HepG2 (cell line): ENCODE results near the gene DLAT. TPM values are rescaled to one million over a fixed set of nuclear protein-coding genes. Genes with fewer than 3 reads are reported as not detected.
A peak's percentile ranks its signal among the peaks of the same experiment; 100 is the strongest.

Source experiments
- CAMTA2 ChIP-seq: sonication (generic); formaldehyde crosslinking; IDR thresholded peaks from 2 replicates; pipeline ENCODE4 v1.4.0; 2020; ENCODE audit warnings: mild to moderate bottlenecking, missing genetic modification reagents, borderline replicate concordance
- JUNB ChIP-seq: sonication (generic); formaldehyde crosslinking; IDR thresholded peaks from 2 replicates; pipeline ENCODE4 v1.8.0; 2022; ENCODE audit warnings: missing genetic modification reagents, mild to moderate bottlenecking, borderline replicate concordance
- ZMAT3 ChIP-seq: sonication (generic); formaldehyde crosslinking; conservative IDR thresholded peaks from 2 replicates; pipeline ENCODE4 v1.7.0; 2021; ENCODE audit warnings: missing genetic modification reagents
- ZNF230 ChIP-seq: sonication (generic); formaldehyde crosslinking; IDR thresholded peaks from 2 replicates; pipeline ENCODE4 v1.4.0; 2020; ENCODE audit warnings: mild to moderate bottlenecking, missing genetic modification reagents
- ZNF260 ChIP-seq: sonication (generic); formaldehyde crosslinking; IDR thresholded peaks from 2 replicates; pipeline ENCODE4 v1.4.0; 2020; ENCODE audit warnings: missing genetic modification reagents, low read depth, mild to moderate bottlenecking, borderline replicate concordance
- polyA plus RNA-seq, 8 experiments: library from polyadenylated mRNA; depleted of rRNA in 3 of 8; stranded (reverse) in 7 of 8; unstranded in 1 of 8; fragments of >200 nt; fragmentation: Illumina TruSeq in 4 of 8; extraction: Trizol in 4 of 8; gene quantifications; 2 replicates each; pipeline versions ENCODE4 v1.2.1 to v1.2.3, GENCODE V29; 2011 to 2016; ENCODE audit warnings: low read depth in 4 of 8, missing spikeins in 1 of 8, mixed read lengths in 1 of 8; ENCODE audit not compliant: insufficient read depth in 1 of 8
- total RNA-seq, 5 experiments: library from RNA; depleted of rRNA; stranded (reverse); fragments of >200 nt; fragmentation: Illumina TruSeq; extraction: Trizol; gene quantifications; 2 replicates each; pipeline ENCODE4 v1.2.3, GENCODE V29; 2016; ENCODE audit warnings: low read depth in 1 of 5
- TF ChIP-seq, protein P1 (sequence below): sonication (generic); formaldehyde crosslinking; IDR thresholded peaks from 2 replicates; pipeline ENCODE4 v1.8.0; 2022; ENCODE audit warnings: mild to moderate bottlenecking, missing genetic modification reagents
- TF ChIP-seq, protein P2 (sequence below): sonication (generic); formaldehyde crosslinking; IDR thresholded peaks from 2 replicates; pipeline ENCODE4 v1.4.0; 2020; ENCODE audit warnings: mild to moderate bottlenecking, missing genetic modification reagents
- TF ChIP-seq, protein P3 (sequence below): sonication (generic); formaldehyde crosslinking; IDR thresholded peaks from 2 replicates; pipeline ENCODE4 v1.4.0; 2020; ENCODE audit warnings: missing genetic modification reagents

The DLAT gene
- total and polyA plus RNA-seq, 2 of the 13 experiments (the other 11 are each of a cell fraction or from before 2014, with no cell fraction given): 26.4 to 62.2 TPM

DNA sequence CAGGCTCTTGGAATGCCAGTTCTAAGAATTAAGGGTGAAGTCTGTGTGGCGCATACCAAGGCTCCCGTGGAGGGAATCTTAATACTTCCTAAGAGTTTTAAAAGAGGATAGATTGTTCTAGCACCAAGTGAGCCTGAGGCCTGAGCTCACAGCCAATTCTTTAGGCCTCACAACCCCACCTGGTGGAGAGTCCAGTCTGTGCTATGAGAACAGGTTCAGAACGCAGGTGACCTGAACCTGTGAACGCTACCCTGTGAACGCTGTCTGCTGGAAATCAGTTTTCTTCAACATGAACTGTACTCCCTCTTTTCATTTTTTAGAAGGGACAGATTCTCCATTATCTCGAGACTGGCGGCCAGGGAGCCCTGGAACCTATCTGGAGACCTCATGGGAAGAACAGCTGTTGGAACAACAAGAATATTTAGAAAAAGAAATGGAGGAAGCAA is 43.2 kb upstream of the DLAT start (continued):
- TF ChIP-seq, protein P1, sequence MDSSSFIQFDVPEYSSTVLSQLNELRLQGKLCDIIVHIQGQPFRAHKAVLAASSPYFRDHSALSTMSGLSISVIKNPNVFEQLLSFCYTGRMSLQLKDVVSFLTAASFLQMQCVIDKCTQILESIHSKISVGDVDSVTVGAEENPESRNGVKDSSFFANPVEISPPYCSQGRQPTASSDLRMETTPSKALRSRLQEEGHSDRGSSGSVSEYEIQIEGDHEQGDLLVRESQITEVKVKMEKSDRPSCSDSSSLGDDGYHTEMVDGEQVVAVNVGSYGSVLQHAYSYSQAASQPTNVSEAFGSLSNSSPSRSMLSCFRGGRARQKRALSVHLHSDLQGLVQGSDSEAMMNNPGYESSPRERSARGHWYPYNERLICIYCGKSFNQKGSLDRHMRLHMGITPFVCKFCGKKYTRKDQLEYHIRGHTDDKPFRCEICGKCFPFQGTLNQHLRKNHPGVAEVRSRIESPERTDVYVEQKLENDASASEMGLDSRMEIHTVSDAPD (CRISPR knock-in tag): no peak
- no peak for TF ChIP-seq JUNB (CRISPR knock-in tag)
- TF ChIP-seq, protein P2, sequence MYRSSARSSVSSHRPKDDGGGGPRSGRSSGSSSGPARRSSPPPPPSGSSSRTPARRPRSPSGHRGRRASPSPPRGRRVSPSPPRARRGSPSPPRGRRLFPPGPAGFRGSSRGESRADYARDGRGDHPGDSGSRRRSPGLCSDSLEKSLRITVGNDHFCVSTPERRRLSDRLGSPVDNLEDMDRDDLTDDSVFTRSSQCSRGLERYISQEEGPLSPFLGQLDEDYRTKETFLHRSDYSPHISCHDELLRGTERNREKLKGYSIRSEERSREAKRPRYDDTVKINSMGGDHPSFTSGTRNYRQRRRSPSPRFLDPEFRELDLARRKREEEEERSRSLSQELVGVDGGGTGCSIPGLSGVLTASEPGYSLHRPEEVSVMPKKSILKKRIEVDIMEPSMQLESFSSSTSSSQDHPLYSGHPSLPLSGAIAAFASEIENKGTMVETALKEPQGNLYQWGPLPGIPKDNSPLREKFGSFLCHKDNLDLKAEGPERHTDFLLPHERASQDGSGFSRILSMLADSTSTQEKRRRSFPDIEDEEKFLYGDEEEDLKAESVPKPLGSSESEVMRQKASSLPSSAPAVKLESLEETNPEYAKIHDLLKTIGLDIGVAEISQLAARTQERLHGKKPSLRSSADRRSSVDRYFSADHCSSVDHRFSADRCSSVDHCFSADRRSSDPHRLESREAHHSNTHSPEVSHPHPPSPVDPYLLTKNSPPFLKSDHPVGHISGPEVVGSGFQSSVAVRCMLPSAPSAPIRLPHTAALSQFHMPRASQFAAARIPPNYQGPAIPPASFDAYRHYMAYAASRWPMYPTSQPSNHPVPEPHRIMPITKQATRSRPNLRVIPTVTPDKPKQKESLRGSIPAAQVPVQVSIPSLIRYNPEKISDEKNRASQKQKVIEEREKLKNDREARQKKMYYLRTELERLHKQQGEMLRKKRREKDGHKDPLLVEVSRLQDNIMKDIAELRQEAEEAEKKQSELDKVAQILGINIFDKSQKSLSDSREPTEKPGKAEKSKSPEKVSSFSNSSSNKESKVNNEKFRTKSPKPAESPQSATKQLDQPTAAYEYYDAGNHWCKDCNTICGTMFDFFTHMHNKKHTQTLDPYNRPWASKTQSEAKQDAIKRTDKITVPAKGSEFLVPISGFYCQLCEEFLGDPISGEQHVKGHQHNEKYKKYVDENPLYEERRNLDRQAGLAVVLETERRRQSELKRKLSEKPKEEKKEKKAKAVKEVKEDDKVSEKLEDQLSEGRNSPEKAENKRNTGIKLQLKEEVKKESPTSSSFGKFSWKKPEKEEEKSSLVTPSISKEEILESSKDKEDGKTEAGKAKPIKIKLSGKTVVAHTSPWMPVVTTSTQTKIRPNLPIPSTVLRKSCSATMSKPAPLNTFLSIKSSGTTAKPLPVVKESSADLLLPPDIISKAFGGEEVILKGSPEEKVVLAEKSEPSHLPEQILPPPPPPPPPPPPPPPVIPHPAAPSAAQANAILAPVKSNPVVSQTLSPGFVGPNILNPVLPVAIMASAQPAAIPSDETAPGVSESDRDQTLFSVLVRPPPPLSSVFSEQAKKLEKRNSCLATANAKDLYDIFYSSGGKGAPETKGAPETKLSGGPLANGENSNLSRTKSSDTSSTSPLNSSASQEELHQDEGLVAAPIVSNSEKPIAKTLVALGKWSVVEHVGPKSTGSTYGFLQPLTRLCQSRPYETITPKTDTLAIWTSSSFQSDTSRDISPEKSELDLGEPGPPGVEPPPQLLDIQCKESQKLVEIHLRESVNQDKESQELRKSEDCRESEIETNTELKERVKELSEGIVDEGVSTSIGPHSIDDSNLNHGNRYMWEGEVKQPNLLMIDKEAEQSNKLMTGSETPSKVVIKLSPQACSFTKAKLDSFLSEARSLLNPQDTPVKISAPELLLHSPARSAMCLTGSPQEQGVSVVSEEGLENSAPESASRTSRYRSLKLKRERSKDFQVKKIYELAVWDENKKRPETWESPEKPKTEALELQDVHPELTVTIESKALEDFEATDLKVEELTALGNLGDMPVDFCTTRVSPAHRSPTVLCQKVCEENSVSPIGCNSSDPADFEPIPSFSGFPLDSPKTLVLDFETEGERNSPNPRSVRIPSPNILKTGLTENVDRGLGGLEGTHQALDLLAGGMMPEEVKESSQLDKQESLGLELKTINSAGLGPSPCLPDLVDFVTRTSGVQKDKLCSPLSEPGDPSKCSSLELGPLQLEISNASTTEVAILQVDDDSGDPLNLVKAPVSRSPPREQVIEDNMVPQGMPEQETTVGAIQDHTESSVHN (CRISPR knock-in tag): no peak
- TF ChIP-seq, protein P3, sequence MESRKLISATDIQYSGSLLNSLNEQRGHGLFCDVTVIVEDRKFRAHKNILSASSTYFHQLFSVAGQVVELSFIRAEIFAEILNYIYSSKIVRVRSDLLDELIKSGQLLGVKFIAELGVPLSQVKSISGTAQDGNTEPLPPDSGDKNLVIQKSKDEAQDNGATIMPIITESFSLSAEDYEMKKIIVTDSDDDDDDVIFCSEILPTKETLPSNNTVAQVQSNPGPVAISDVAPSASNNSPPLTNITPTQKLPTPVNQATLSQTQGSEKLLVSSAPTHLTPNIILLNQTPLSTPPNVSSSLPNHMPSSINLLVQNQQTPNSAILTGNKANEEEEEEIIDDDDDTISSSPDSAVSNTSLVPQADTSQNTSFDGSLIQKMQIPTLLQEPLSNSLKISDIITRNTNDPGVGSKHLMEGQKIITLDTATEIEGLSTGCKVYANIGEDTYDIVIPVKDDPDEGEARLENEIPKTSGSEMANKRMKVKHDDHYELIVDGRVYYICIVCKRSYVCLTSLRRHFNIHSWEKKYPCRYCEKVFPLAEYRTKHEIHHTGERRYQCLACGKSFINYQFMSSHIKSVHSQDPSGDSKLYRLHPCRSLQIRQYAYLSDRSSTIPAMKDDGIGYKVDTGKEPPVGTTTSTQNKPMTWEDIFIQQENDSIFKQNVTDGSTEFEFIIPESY (CRISPR knock-in tag): 0 out of 2 replicates have a peak, but pooled peaks have one; percentile 9
- no peak for TF ChIP-seq ZNF260
- no peak for TF ChIP-seq CAMTA2 (CRISPR knock-in tag)
- TF ChIP-seq ZNF230: no peak
- TF ChIP-seq ZMAT3: no peak
